Coronary artery (tissue), 2 donors: Measurements from ENCODE around the gene KRTAP19-8.

Experiments used
- DNase-seq: peaks from one replicate; pipeline ENCODE4 v3.0.0-alpha.2; 2017; ENCODE audit warnings: low spot score
- H3K27ac ChIP-seq, 2 donors: fragments of 200-600 bp; sonication (generic); one replicate each; pipeline ENCODE4 v1.5.1; 2016 to 2019
- H3K4me3 ChIP-seq: fragments of 200-600 bp; sonication (generic); 2 replicates; pipeline ENCODE4 v1.5.1; 2016; ENCODE audit warnings: mild to moderate bottlenecking, moderate library complexity
- CTCF ChIP-seq: fragments of 200-600 bp; sonication (generic); IDR thresholded peaks from one replicate; pipeline ENCODE4 v1.5.1; 2019; ENCODE audit warnings: antibody characterized with exemption

KRTAP19-8 gene

GRCh38 chr21:31038376-31038775 is at the start of gene KRTAP19-8:
KRTAP19-8 (minus strand) TSS chr21:31038476; CDS start chr21:31038443, 33 bp downstream.
- H3K4me3 ChIP-seq, result no peak within 1 kb of the TSS
- TF ChIP-seq CTCF, result no peak
- H3K27ac ChIP-seq, result no peak within 1 kb of the TSS
- DNase-seq, result no peak

- H3K27ac ChIP-seq, result no peak overlapping the region
- no peak overlapping the region for H3K4me3 ChIP-seq
- DNase-seq, result no peak
- TF ChIP-seq CTCF, result no peak
Measured at GRCh38 chr21:31087639-31088473, 49.6 kb upstream of the KRTAP19-8 start.

- Histone ChIP-seq H3K27ac (no peak overlapping the region), H3K4me3 (no peak overlapping the region)
- TF ChIP-seq CTCF, result no peak
- peak; percentile 12 for DNase-seq
Measured at GRCh38 chr21:31084689-31085088, 46.4 kb upstream of the KRTAP19-8 start.

- no peak overlapping the region for H3K27ac ChIP-seq
- no peak for TF ChIP-seq CTCF
- DNase-seq, result no peak
Measured at GRCh38 chr21:31078796-31079195, 40.5 kb upstream of the KRTAP19-8 start.

GRCh38 chr21:31078216-31078615 is 39.9 kb upstream of the KRTAP19-8 start:
- no peak for DNase-seq
- H3K27ac ChIP-seq, result no peak overlapping the region
- TF ChIP-seq CTCF, result no peak
- no peak overlapping the region for H3K4me3 ChIP-seq

More at GRCh38 chr21:31078796-31079195, 40.5 kb upstream of the KRTAP19-8 start:
- no peak overlapping the region for H3K4me3 ChIP-seq

- no peak for TF ChIP-seq CTCF
- Histone ChIP-seq H3K4me3 (no peak overlapping the region), H3K27ac (no peak overlapping the region)
- DNase-seq, result no peak
Measured at GRCh38 chr21:31075848-31076247, 37.6 kb upstream of the KRTAP19-8 start.

- Histone ChIP-seq H3K27ac (no peak overlapping the region), H3K4me3 (no peak overlapping the region)
- TF ChIP-seq CTCF, result no peak
- DNase-seq, result no peak
Measured at GRCh38 chr21:31072533-31072932, 34.3 kb upstream of the KRTAP19-8 start.
